Right lobe of liver (tissue), 6 donors: Measurements from ENCODE around the gene GRIFIN. TPM values are rescaled to one million over a fixed set of nuclear protein-coding genes. Genes with fewer than 3 reads are reported as not detected.
"Not testable (repeated sequence)": the region's sequence is repeated elsewhere in the genome, so short reads cannot be mapped to it uniquely, and the experiment has no call there.

Source experiments
- ATAC-seq, 4 donors: fragments of 200-7000 bp; cut with Tn5 transposase; one replicate each; pipeline ENCODE4 v1.9.1; 2020; ENCODE audit warnings: mild to moderate bottlenecking in 4 of 4, moderate library complexity in 4 of 4
- DNase-seq, 3 donors: peaks; one replicate each; pipeline ENCODE4 v3.0.0-alpha.2; 2020
- H3K27ac ChIP-seq, 3 donors: fragments of 200-600 bp; one replicate each; pipeline ENCODE4 v1.8.0; 2022
- H3K27me3 ChIP-seq, 2 donors: fragments of 200-600 bp; one replicate each; pipeline ENCODE4 v1.8.0; 2022
- H3K36me3 ChIP-seq, 4 donors: fragments of 200-600 bp; sonication (generic) in 1 of 4; one replicate each; pipeline versions ENCODE4 v1.5.1 to v1.8.0; 2017 to 2022; ENCODE audit warnings: control low read depth in 1 of 4
- H3K4me1 ChIP-seq, 4 donors: fragments of 200-600 bp; sonication (generic) in 1 of 4; one replicate each; pipeline versions ENCODE4 v1.5.1 to v1.8.0; 2017 to 2022; ENCODE audit warnings: control low read depth in 1 of 4
- H3K4me3 ChIP-seq, 3 donors: fragments of 200-600 bp; one replicate each; pipeline ENCODE4 v1.8.0; 2022
- H3K9me3 ChIP-seq, 4 donors: fragments of 200-600 bp; sonication (generic) in 1 of 4; one replicate each; pipeline versions ENCODE4 v1.5.1 to v1.8.0; 2017 to 2022; ENCODE audit warnings: control low read depth in 1 of 4
- POLR2A ChIP-seq: fragments of 450-650 bp; IDR thresholded peaks from one replicate; pipeline ENCODE4 v1.6.1; 2017; ENCODE audit warnings: antibody characterized with exemption, mild to moderate bottlenecking
- WGBS: methylation state at CpG from one replicate; pipeline ENCODE4 v1.1.6; 2018; ENCODE audit warnings: low coverage, low lambda C conversion rate; ENCODE audit not compliant: insufficient coverage; ENCODE audit errors: missing lambda C conversion rate; 5-methylcytosine and 5-hydroxymethylcytosine counted together
- intact Hi-C, 2 donors: fragments of 100-400 bp; cut with DNase I; formaldehyde crosslinking; loops; one replicate each; pipeline versions ENCODE4 v1.11.2 to v1.14.1; 2022
- total RNA-seq, 6 experiments: library from RNA; depleted of rRNA in 2 of 6; stranded (reverse); fragments of >200 nt in 2 of 6; fragmentation: NEBNext Ultra II Directional in 3 of 6; extraction: Animal tissue kit (Norgen Biotek cat#: 25700) in 3 of 6; gene quantifications; one replicate each; pipeline versions ENCODE4 v1.1.0 to v1.2.4, GENCODE V29; 2016 to 2023
- TF ChIP-seq, protein P1 (sequence below), 4 donors: fragments of 200-600 bp in 3 of 4; fragments of 450-650 bp in 1 of 4; IDR thresholded peaks; one replicate each; pipeline versions ENCODE4 v1.5.1 to v1.8.0; 2016 to 2022; ENCODE audit warnings: antibody characterized with exemption in 4 of 4, mild to moderate bottlenecking in 2 of 4
- donor health status: DM: no; HTN: yes; CAD: no.
- donor health status: DM: no; HTN: no; CAD: no.
- donor health status: DM: no; HTN: no; CAD: no.
- donor health status: DM: no; HTN: yes; CAD: no.
- donor health status: DM: no; HTN: yes; CAD: no.

GRIFIN gene
- total RNA-seq, 6 experiments from 2014 or later = not detected

DNA sequence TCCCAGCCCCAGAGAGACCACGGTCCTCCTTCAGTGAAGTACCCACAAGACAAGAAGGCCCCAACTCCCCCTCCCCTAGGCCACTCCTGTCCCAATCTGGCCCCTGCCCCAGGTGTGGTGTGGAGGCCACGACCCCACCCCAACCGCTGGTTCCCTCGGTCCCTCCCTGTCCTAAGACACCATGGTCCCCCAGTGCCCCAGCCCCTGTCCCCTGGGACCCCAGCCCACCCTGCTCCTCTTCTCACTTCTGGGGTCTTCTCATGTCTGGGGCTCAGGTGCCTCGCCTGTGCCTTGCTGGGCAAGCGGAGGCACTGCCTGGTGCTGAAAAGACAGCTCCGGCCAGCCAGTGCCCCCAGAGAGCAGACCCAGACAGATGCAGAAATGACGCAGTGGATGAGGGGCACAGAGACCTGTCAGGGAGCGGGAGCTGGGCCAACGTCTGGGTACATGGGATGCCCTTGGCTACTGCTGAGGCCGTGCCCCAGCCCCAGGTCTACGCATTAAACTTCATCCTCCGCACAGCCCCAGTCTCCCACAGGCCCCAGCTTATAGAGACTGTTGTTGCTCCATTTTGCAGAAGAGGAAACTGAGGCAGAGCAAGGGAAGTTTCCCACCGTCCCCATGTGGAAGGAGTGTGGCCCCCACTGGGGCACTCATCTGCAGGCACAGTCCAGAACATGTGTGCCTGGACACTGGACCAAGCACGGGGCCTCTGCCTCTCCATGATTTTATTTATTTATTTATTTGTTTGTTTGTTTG lies 14.8 kb downstream of the GRIFIN start:
- peak in 1 of 4 donors; percentile 37 for ATAC-seq
- no peaks in the 10 kb centered on the region for H3K4me1 ChIP-seq
- no peaks in the 10 kb centered on the region for H3K36me3 ChIP-seq
- no peak for TF ChIP-seq POLR2A
- TF ChIP-seq, protein P1, sequence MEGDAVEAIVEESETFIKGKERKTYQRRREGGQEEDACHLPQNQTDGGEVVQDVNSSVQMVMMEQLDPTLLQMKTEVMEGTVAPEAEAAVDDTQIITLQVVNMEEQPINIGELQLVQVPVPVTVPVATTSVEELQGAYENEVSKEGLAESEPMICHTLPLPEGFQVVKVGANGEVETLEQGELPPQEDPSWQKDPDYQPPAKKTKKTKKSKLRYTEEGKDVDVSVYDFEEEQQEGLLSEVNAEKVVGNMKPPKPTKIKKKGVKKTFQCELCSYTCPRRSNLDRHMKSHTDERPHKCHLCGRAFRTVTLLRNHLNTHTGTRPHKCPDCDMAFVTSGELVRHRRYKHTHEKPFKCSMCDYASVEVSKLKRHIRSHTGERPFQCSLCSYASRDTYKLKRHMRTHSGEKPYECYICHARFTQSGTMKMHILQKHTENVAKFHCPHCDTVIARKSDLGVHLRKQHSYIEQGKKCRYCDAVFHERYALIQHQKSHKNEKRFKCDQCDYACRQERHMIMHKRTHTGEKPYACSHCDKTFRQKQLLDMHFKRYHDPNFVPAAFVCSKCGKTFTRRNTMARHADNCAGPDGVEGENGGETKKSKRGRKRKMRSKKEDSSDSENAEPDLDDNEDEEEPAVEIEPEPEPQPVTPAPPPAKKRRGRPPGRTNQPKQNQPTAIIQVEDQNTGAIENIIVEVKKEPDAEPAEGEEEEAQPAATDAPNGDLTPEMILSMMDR (IDR thresholded peaks at IDR 0.05) = no peak
- H3K9me3 ChIP-seq = no peaks in the 10 kb centered on the region
- H3K27ac ChIP-seq = no peak overlapping the region
- no peaks in the 10 kb centered on the region for H3K27me3 ChIP-seq
- 85% methylated on average over 2 of the region's 15 CpGs for WGBS
- intact Hi-C loops = no loop called here
- no peak for DNase-seq
- no peak overlapping the region for H3K4me3 ChIP-seq

DNA sequence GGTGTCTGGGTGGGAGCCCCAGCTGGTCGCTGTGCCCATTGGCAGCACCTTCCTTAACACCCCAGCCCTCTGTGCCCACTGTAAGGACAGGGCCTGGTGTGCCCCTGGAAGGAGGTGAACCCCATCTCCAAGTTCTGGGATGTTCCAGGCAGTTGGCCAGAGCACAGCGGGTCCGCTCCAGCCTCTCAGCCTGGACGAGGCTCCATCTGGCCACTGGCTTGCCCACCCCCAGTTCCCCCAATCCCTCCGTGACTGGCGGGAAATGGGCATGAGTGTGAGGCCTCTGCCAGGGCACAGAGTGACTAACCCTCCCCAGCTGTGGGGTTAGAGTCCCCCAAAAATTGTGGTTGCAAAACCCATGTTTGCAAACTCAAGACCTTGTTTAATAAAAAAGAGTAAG lies 15.6 kb downstream of the GRIFIN start:
- peak in 1 of 4 donors; percentile 46 for ATAC-seq

DNA sequence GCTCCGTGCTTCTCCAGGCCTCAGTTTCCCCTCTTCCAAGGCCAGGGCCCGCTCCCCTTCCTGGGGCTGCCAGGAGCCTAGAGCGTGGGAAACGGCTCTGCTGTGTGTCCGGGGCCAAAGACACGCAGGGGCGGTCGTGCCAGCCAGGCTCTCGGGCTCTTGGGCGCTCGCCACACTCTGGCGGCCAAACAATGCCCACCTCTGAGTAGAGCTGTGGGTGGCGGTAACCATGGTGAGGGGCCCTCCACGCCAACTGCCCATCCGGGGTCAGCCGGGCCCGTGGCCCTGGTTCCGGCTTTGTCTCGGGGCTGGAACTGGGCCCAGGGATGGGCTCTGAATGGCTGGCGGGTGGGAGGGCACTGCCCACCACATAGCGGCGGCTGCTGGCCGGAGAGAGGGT lies 16.0 kb downstream of the GRIFIN start:
- no peaks in the 10 kb centered on the region for H3K27me3 ChIP-seq
- intact Hi-C loops = no loop called here
- TF ChIP-seq, protein P1 (IDR thresholded peaks at IDR 0.05) = no peak
- TF ChIP-seq POLR2A = no peak
- H3K4me1 ChIP-seq = no peaks in the 10 kb centered on the region
- H3K9me3 ChIP-seq = no peaks in the 10 kb centered on the region
- H3K36me3 ChIP-seq = no peaks in the 10 kb centered on the region
- no peak overlapping the region for H3K4me3 ChIP-seq
- H3K27ac ChIP-seq = no peak overlapping the region
- ATAC-seq (peak in 1 of 4 donors; percentile 41), DNase-seq (no peak)
- WGBS = no CpG with 5 or more reads among the region's 23 CpGs

More for the DNA sequence above, 15.6 kb downstream of the GRIFIN start:
- no peaks in the 10 kb centered on the region for H3K9me3 ChIP-seq
- H3K27ac ChIP-seq = no peak overlapping the region
- no peaks in the 10 kb centered on the region for H3K27me3 ChIP-seq
- DNase-seq = no peak
- TF ChIP-seq, protein P1 (IDR thresholded peaks at IDR 0.05) = no peak
- TF ChIP-seq POLR2A = no peak
- WGBS = no CpG with 5 or more reads among the region's 6 CpGs
- no peaks in the 10 kb centered on the region for H3K4me1 ChIP-seq
- no peak overlapping the region for H3K4me3 ChIP-seq
- intact Hi-C loops = no loop called here
- H3K36me3 ChIP-seq = no peaks in the 10 kb centered on the region

DNA sequence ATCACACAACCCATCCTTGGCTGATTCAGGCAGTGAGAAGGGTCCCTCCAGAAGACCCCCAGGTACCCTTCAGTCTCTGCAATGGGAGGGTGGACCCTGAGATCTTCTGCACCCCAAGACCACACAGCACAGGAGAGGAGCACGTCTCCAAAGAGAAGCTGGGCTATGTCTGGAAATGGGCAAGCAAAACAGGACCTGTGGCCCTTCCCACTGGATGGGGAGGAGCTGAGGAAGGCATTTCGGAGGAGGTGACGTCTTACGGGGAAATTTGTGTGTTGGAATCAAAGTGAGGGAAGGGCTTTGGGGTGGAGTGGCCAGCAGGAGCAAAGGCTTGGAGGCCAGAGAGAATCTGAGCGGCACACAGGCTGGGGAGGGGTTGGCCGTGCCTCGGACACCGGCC lies 16.5 kb downstream of the GRIFIN start:
- ATAC-seq (peak in 1 of 4 donors; percentile 14), DNase-seq (no peak)
- H3K4me1 ChIP-seq = no peaks in the 10 kb centered on the region
- H3K9me3 ChIP-seq = no peaks in the 10 kb centered on the region
- H3K27me3 ChIP-seq = no peaks in the 10 kb centered on the region
- H3K36me3 ChIP-seq = no peaks in the 10 kb centered on the region
- intact Hi-C loops = no loop called here
- no peak for TF ChIP-seq POLR2A
- TF ChIP-seq, protein P1 (IDR thresholded peaks at IDR 0.05) = no peak
- no peak overlapping the region for H3K4me3 ChIP-seq
- 61% methylated on average over 4 of the region's 8 CpGs for WGBS
- no peak overlapping the region for H3K27ac ChIP-seq

DNA sequence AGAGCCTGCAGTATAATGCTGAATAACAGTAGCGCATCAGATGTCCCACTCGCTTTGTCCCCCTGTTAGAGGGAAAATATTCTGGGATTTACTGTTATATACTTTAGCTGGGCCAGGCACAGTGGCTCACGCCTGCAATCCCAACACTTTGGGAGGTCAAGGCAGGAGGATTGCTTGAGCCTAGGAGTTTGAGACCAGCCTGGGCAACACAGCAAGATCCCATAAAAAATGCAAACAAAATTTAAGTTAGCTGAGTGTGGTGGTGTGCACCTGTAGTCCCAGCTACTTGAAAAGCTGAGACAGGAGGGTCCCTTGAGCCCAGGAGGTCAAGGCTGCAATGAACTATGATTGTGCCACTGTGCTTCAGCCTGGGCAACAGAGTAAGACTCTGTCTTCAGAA lies 22.3 kb downstream of the GRIFIN start:
- 94% methylated on average over 3 of the region's 3 CpGs for WGBS
- DNase-seq, H3K27ac ChIP-seq: not testable (repeated sequence)

More for the DNA sequence above, 22.3 kb downstream of the GRIFIN start:
- H3K36me3 ChIP-seq, ATAC-seq, H3K27me3 ChIP-seq, H3K4me3 ChIP-seq, intact Hi-C loops, H3K9me3 ChIP-seq: not testable (repeated sequence)
- H3K4me1 ChIP-seq = peaks cover 0 to 10% (median 5%) of the 10 kb centered on the region in 4 donors
